Fibroblast of lung (primary cell): Measurements from ENCODE around the gene ADAMTSL1.

Experiments used
- EZH2 ChIP-seq: IDR thresholded peaks from 2 replicates; pipeline ENCODE4 v1.5.1; 2012; ENCODE audit warnings: low read length, control low read depth, mild to moderate bottlenecking; ENCODE audit errors: missing control alignments
- TF ChIP-seq, protein P1 (sequence below), 2 donors: IDR thresholded peaks in 1 of 2; conservative IDR thresholded peaks in 1 of 2; 1 replicate in 1 of 2; 2 replicates in 1 of 2; pipeline ENCODE4 v1.5.1; 2011 to 2012; ENCODE audit warnings: low read length in 2 of 2, control low read depth in 1 of 2, inconsistent platforms in 1 of 2, low read depth in 1 of 2, mild to moderate bottlenecking in 1 of 2

DNA sequence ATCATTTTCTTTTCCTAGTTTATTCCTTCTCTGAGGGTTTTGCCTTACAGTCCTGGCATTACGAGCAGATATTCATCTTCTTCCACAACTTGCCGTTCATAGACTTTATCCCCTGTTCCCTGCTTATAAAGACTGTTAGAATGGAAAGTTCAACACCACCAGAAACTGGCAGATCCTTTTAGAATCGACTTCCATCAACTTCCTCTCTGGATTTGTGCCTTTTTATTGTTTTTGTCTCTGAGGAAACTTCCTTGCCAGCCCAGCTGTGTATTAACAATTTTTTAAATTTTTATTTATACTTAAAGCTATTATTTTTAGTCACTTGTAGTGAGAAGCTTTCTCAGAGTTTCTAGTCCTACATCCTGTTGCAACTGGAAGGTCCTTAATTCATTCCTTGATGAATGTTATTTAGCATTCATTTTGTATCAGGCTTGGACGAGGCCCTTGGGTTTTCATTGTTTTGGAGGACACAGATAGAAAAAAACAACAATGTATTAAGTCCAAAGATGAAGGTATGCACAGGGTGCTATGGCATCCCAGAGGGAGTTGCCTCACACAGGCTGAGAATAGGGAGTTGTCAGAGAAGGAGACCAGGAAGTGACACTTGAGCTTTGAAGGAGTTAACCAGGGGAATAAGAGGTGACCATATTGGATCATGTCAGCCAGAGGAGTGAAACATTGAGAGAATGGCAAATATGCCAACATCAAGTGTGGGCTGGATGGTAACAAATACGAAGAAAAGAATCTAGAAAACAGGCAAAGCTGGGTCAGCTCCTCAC, 81.3 kb downstream of the ADAMTSL1 start:
- TF ChIP-seq, protein P1, sequence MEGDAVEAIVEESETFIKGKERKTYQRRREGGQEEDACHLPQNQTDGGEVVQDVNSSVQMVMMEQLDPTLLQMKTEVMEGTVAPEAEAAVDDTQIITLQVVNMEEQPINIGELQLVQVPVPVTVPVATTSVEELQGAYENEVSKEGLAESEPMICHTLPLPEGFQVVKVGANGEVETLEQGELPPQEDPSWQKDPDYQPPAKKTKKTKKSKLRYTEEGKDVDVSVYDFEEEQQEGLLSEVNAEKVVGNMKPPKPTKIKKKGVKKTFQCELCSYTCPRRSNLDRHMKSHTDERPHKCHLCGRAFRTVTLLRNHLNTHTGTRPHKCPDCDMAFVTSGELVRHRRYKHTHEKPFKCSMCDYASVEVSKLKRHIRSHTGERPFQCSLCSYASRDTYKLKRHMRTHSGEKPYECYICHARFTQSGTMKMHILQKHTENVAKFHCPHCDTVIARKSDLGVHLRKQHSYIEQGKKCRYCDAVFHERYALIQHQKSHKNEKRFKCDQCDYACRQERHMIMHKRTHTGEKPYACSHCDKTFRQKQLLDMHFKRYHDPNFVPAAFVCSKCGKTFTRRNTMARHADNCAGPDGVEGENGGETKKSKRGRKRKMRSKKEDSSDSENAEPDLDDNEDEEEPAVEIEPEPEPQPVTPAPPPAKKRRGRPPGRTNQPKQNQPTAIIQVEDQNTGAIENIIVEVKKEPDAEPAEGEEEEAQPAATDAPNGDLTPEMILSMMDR (conservative IDR thresholded peaks at IDR 0.05 in 1 of 2, IDR thresholded peaks at IDR 0.05 in 1 of 2; ENCODE audit: low read depth in 1 of 2, low read length in 2 of 2), result no peak
- TF ChIP-seq EZH2, result no peak
